ENCODE data around the gene FKBP2. TPM values are rescaled to one million over a fixed set of nuclear protein-coding genes. Genes with fewer than 3 reads are reported as not detected.
A peak's percentile ranks its signal among the peaks of the same experiment; 100 is the strongest.

Gene FKBP2
- total and polyA plus RNA-seq, 5 donors from 2014 or later: 21.1 to 47.8 (median 42.6) TPM

GRCh38 chr11:64254326-64254725, 13.4 kb downstream of the FKBP2 start:
- H3K27ac Mint-ChIP-seq: peak overlapping the region in 1 of 3 donors; percentile 77
- peaks cover 0 to 29% (median 7%) of the 10 kb centered on the region in 4 donors for H3K4me1 Mint-ChIP-seq
- Histone ChIP-seq H3K4me1 (ENCODE audit: control insufficient read depth, insufficient read depth, low read length, poor library complexity, severe bottlenecking) (peaks cover 27% of the 10 kb centered on the region), H3K9me3 (ENCODE audit: control insufficient read depth in 2 of 2, low read length in 2 of 2) (no peaks in the 10 kb centered on the region), H3K36me3 (ENCODE audit: control insufficient read depth, insufficient read depth, low read length) (peaks cover 4% of the 10 kb centered on the region), H3K27ac (ENCODE audit: insufficient read depth, low read length, poor library complexity, severe bottlenecking) (no peak overlapping the region), H3K27me3 (ENCODE audit: control insufficient read depth, insufficient read depth, low read length) (no peaks in the 10 kb centered on the region), H3K4me3 (ENCODE audit: low read depth, low read length) (no peak overlapping the region)
- no peaks in the 10 kb centered on the region for H3K9me3 Mint-ChIP-seq
- H3K4me3 Mint-ChIP-seq: peak overlapping the region in 2 of 4 donors; percentile 65 to 80
- no peaks in the 10 kb centered on the region for H3K27me3 Mint-ChIP-seq
- no peak for ATAC-seq (ENCODE audit: low read depth in 2 of 2)
- DNase-seq: no peak
- H3K36me3 Mint-ChIP-seq: no peaks in the 10 kb centered on the region

- Histone ChIP-seq H3K36me3 (ENCODE audit: control insufficient read depth, insufficient read depth, low read length) (peaks cover 4% of the 10 kb centered on the region), H3K9me3 (ENCODE audit: control insufficient read depth in 2 of 2, low read length in 2 of 2) (no peaks in the 10 kb centered on the region), H3K27ac (ENCODE audit: insufficient read depth, low read length, poor library complexity, severe bottlenecking) (no peak overlapping the region), H3K4me3 (ENCODE audit: low read depth, low read length) (no peak overlapping the region), H3K4me1 (ENCODE audit: control insufficient read depth, insufficient read depth, low read length, poor library complexity, severe bottlenecking) (peaks cover 26% of the 10 kb centered on the region), H3K27me3 (ENCODE audit: control insufficient read depth, insufficient read depth, low read length) (no peaks in the 10 kb centered on the region)
- Mint-ChIP-seq H3K36me3 (no peaks in the 10 kb centered on the region), H3K4me1 (peaks cover 0 to 29% (median 11%) of the 10 kb centered on the region in 4 donors), H3K4me3 (no peak overlapping the region), H3K9me3 (no peaks in the 10 kb centered on the region), H3K27me3 (no peaks in the 10 kb centered on the region), H3K27ac (no peak overlapping the region)
- DNase-seq (no peak), ATAC-seq (ENCODE audit: low read depth in 2 of 2) (no peak)
These were observed 14.5 kb downstream of the FKBP2 start for GRCh38 chr11:64255135-64256128.

GRCh38 chr11:64256300-64256699, 15.4 kb downstream of the FKBP2 start:
- no peaks in the 10 kb centered on the region for H3K9me3 ChIP-seq (ENCODE audit: control insufficient read depth in 2 of 2, low read length in 2 of 2)
- no peaks in the 10 kb centered on the region for H3K27me3 ChIP-seq (ENCODE audit: control insufficient read depth, insufficient read depth, low read length)
- H3K36me3 Mint-ChIP-seq: no peaks in the 10 kb centered on the region
- H3K27ac ChIP-seq (ENCODE audit: insufficient read depth, low read length, poor library complexity, severe bottlenecking): no peak overlapping the region
- no peak overlapping the region for H3K27ac Mint-ChIP-seq
- H3K4me3 Mint-ChIP-seq: no peak overlapping the region
- no peaks in the 10 kb centered on the region for H3K9me3 Mint-ChIP-seq
- no peak for ATAC-seq (ENCODE audit: low read depth in 2 of 2)
- H3K4me1 Mint-ChIP-seq: peaks cover 0 to 22% (median 11%) of the 10 kb centered on the region in 4 donors
- no peaks in the 10 kb centered on the region for H3K27me3 Mint-ChIP-seq
- DNase-seq: no peak
- H3K4me3 ChIP-seq (ENCODE audit: low read depth, low read length): no peak overlapping the region
- peaks cover 18% of the 10 kb centered on the region for H3K4me1 ChIP-seq (ENCODE audit: control insufficient read depth, insufficient read depth, low read length, poor library complexity, severe bottlenecking)
- peaks cover 4% of the 10 kb centered on the region for H3K36me3 ChIP-seq (ENCODE audit: control insufficient read depth, insufficient read depth, low read length)

DNA sequence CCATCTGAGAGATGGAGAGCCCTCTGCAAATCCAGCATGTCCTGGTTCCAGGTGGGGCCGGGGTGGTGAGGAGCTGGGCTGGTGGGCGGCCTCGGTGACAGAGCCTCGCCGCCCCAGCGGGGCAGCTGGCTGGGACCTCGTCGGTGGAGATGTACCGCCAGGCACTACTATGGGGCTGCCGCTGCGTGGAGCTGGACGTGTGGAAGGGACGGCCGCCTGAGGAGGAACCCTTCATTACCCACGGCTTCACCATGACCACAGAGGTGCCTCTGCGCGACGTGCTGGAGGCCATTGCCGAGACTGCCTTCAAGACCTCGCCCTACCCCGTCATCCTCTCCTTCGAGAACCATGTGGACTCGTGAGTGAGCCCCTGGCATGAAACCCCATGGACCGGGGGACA, 17.5 kb downstream of the FKBP2 start:
- no peaks in the 10 kb centered on the region for H3K36me3 Mint-ChIP-seq
- Histone ChIP-seq H3K9me3 (ENCODE audit: control insufficient read depth in 2 of 2, low read length in 2 of 2) (no peaks in the 10 kb centered on the region), H3K27ac (ENCODE audit: insufficient read depth, low read length, poor library complexity, severe bottlenecking) (no peak overlapping the region), H3K36me3 (ENCODE audit: control insufficient read depth, insufficient read depth, low read length) (peaks cover 4% of the 10 kb centered on the region), H3K4me1 (ENCODE audit: control insufficient read depth, insufficient read depth, low read length, poor library complexity, severe bottlenecking) (peaks cover 5% of the 10 kb centered on the region), H3K27me3 (ENCODE audit: control insufficient read depth, insufficient read depth, low read length) (no peaks in the 10 kb centered on the region), H3K4me3 (ENCODE audit: low read depth, low read length) (no peak overlapping the region)
- H3K4me3 Mint-ChIP-seq: no peak overlapping the region
- DNase-seq (no peak), ATAC-seq (ENCODE audit: low read depth in 2 of 2) (no peak)
- no peaks in the 10 kb centered on the region for H3K27me3 Mint-ChIP-seq
- H3K4me1 Mint-ChIP-seq: peaks cover 0 to 13% (median 8%) of the 10 kb centered on the region in 4 donors
- no peaks in the 10 kb centered on the region for H3K9me3 Mint-ChIP-seq
- no peak overlapping the region for H3K27ac Mint-ChIP-seq

DNA sequence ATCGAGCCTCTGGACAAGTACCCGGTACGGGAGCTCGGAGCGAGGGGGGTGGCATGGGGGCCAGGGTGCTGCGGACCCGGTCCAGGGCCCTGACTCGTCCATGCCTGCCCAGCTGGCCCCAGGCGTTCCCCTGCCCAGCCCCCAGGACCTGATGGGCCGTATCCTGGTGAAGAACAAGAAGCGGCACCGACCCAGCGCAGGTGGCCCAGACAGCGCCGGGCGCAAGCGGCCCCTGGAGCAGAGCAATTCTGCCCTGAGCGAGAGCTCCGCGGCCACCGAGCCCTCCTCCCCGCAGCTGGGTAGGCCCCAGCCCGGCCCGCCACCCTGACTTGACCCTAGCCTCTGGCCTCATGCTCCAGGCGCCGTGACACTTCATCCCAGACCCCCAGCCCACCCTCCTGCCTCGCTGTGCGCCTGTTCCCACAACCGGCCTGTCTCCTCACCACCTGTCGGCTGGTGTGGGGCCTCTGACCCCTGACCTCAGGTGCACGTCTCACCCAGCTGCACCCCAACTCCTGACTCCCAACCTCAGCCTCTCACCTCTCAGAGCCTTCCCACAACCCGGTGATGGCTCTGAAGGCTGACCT, 18.1 kb downstream of the FKBP2 start:
- Histone ChIP-seq H3K27me3 (ENCODE audit: control insufficient read depth, insufficient read depth, low read length) (no peaks in the 10 kb centered on the region), H3K27ac (ENCODE audit: insufficient read depth, low read length, poor library complexity, severe bottlenecking) (no peak overlapping the region), H3K4me3 (ENCODE audit: low read depth, low read length) (no peak overlapping the region), H3K9me3 (ENCODE audit: control insufficient read depth in 2 of 2, low read length in 2 of 2) (no peaks in the 10 kb centered on the region), H3K36me3 (ENCODE audit: control insufficient read depth, insufficient read depth, low read length) (peaks cover 4% of the 10 kb centered on the region), H3K4me1 (ENCODE audit: control insufficient read depth, insufficient read depth, low read length, poor library complexity, severe bottlenecking) (peaks cover 5% of the 10 kb centered on the region)
- H3K9me3 Mint-ChIP-seq: no peaks in the 10 kb centered on the region
- no peaks in the 10 kb centered on the region for H3K36me3 Mint-ChIP-seq
- peaks cover 0 to 8% (median 6%) of the 10 kb centered on the region in 4 donors for H3K4me1 Mint-ChIP-seq
- H3K27ac Mint-ChIP-seq: peak overlapping the region in 1 of 3 donors; percentile 63
- ATAC-seq (ENCODE audit: low read depth in 2 of 2): no peak
- no peak for DNase-seq
- H3K27me3 Mint-ChIP-seq: no peaks in the 10 kb centered on the region
- peak overlapping the region in 1 of 4 donors; percentile 84 for H3K4me3 Mint-ChIP-seq

DNA sequence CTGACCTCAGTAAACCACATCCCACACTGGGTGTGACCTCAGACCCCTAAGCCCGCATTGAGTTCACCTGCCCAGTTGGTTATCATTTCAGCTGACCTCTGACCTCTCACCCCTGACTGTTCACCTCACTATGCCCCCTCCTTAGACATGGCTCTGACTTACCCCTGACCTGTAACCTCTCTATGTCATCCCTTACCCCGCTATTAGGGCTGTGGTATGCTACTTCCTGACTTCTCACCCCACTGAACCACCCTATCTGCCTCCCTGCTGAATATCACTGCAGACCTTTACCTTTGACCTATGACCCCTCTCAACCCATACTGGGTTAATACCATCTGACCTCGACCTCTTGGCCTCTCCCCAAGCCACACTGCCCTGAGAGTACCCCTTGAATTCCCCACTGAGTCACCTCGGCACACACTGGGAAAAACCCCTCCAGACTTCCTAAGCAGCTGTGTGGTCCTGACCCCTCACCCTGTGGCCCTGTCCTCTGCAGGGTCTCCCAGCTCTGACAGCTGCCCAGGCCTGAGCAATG, 18.7 kb downstream of the FKBP2 start:
- Histone ChIP-seq H3K27me3 (ENCODE audit: control insufficient read depth, insufficient read depth, low read length) (no peaks in the 10 kb centered on the region), H3K9me3 (ENCODE audit: control insufficient read depth in 2 of 2, low read length in 2 of 2) (no peaks in the 10 kb centered on the region), H3K36me3 (ENCODE audit: control insufficient read depth, insufficient read depth, low read length) (peaks cover 4% of the 10 kb centered on the region), H3K4me3 (ENCODE audit: low read depth, low read length) (no peak overlapping the region), H3K27ac (ENCODE audit: insufficient read depth, low read length, poor library complexity, severe bottlenecking) (no peak overlapping the region), H3K4me1 (ENCODE audit: control insufficient read depth, insufficient read depth, low read length, poor library complexity, severe bottlenecking) (peaks cover 5% of the 10 kb centered on the region)
- peaks cover 0 to 9% (median 6%) of the 10 kb centered on the region in 4 donors for H3K4me1 Mint-ChIP-seq
- H3K36me3 Mint-ChIP-seq: no peaks in the 10 kb centered on the region
- H3K27me3 Mint-ChIP-seq: no peaks in the 10 kb centered on the region
- DNase-seq (no peak), ATAC-seq (ENCODE audit: low read depth in 2 of 2) (peak in 1 of 2 donors; percentile 32)
- no peaks in the 10 kb centered on the region for H3K9me3 Mint-ChIP-seq
- H3K27ac Mint-ChIP-seq: peak overlapping the region in 1 of 3 donors; percentile 63
- peak overlapping the region in 2 of 4 donors; percentile 82 to 84 for H3K4me3 Mint-ChIP-seq

GRCh38 chr11:64260147-64260708, 19.3 kb downstream of the FKBP2 start:
- Histone ChIP-seq H3K9me3 (ENCODE audit: control insufficient read depth in 2 of 2, low read length in 2 of 2) (no peaks in the 10 kb centered on the region), H3K27ac (ENCODE audit: insufficient read depth, low read length, poor library complexity, severe bottlenecking) (no peak overlapping the region), H3K27me3 (ENCODE audit: control insufficient read depth, insufficient read depth, low read length) (no peaks in the 10 kb centered on the region), H3K4me3 (ENCODE audit: low read depth, low read length) (no peak overlapping the region), H3K36me3 (ENCODE audit: control insufficient read depth, insufficient read depth, low read length) (peaks cover 4% of the 10 kb centered on the region), H3K4me1 (ENCODE audit: control insufficient read depth, insufficient read depth, low read length, poor library complexity, severe bottlenecking) (peaks cover 5% of the 10 kb centered on the region)
- DNase-seq (no peak), ATAC-seq (ENCODE audit: low read depth in 2 of 2) (no peak)
- Mint-ChIP-seq H3K27me3 (no peaks in the 10 kb centered on the region), H3K4me3 (peak overlapping the region in 2 of 4 donors; percentile 44 to 82), H3K4me1 (peaks cover 0 to 9% (median 6%) of the 10 kb centered on the region in 4 donors), H3K27ac (peak overlapping the region in 1 of 3 donors; percentile 63), H3K9me3 (no peaks in the 10 kb centered on the region), H3K36me3 (no peaks in the 10 kb centered on the region)
